Astrocyte (in vitro differentiated cells and primary cell): ENCODE measurements around the gene IQCK. TPM values are rescaled to one million over a fixed set of nuclear protein-coding genes. Genes with fewer than 3 reads are reported as not detected.

ENCODE experiments used
- DNase-seq: peaks from one replicate; pipeline ENCODE4 v3.0.0-alpha.2; 2010; ENCODE audit warnings: low read depth
- FAIRE-seq: peaks from 2 replicates; lab custom pipeline; 2011; peaks lifted over from hg19 to GRCh38; lab: Jason Lieb, UNC
- H2AFZ ChIP-seq: 2 replicates; pipeline ENCODE4 v1.6.0; 2012; ENCODE audit warnings: low read depth, low read length, inconsistent platforms
- H3K27ac ChIP-seq: 2 replicates; pipeline ENCODE4 v1.5.1; 2011; ENCODE audit warnings: low read depth, low read length, inconsistent platforms
- H3K27me3 ChIP-seq: 2 replicates; pipeline ENCODE4 v1.6.0; 2011; ENCODE audit warnings: low read length, inconsistent platforms; ENCODE audit not compliant: insufficient read depth
- H3K36me3 ChIP-seq: 2 replicates; pipeline ENCODE4 v1.5.1; 2011; ENCODE audit warnings: low read length, inconsistent platforms; ENCODE audit not compliant: insufficient read depth
- H3K4me1 ChIP-seq: 2 replicates; pipeline ENCODE4 v1.5.1; 2011; ENCODE audit warnings: low read length, inconsistent platforms; ENCODE audit not compliant: insufficient read depth
- H3K4me2 ChIP-seq: 2 replicates; pipeline ENCODE4 v1.6.0; 2012; ENCODE audit warnings: low read length, inconsistent platforms
- H3K4me3 ChIP-seq: 2 replicates; pipeline ENCODE4 v1.5.1; 2011; ENCODE audit warnings: low read depth, mild to moderate bottlenecking, low read length, inconsistent platforms; ENCODE audit not compliant: insufficient read depth
- H3K79me2 ChIP-seq: 2 replicates; pipeline ENCODE4 v1.6.0; 2012; ENCODE audit warnings: mild to moderate bottlenecking, low read length, inconsistent platforms; ENCODE audit not compliant: insufficient read depth
- H3K9ac ChIP-seq: 2 replicates; pipeline ENCODE4 v1.6.0; 2012; ENCODE audit warnings: mild to moderate bottlenecking, low read length, inconsistent platforms
- H3K9me3 ChIP-seq: 2 replicates; pipeline ENCODE4 v1.5.1; 2012; ENCODE audit warnings: low read depth, mild to moderate bottlenecking, low read length, inconsistent platforms; ENCODE audit not compliant: insufficient read depth
- H4K20me1 ChIP-seq: 2 replicates; pipeline ENCODE4 v1.6.0; 2012; ENCODE audit warnings: low read length, inconsistent platforms; ENCODE audit not compliant: insufficient read depth
- H3K27ac Mint-ChIP-seq: one replicate; pipeline ENCODE4 v1.8.0; 2021; ENCODE audit warnings: mild to moderate bottlenecking, mixed read lengths; ENCODE audit not compliant: unreplicated experiment
- H3K27me3 Mint-ChIP-seq: one replicate; pipeline ENCODE4 v1.8.0; 2021; ENCODE audit warnings: low read depth, mixed read lengths; ENCODE audit not compliant: unreplicated experiment
- H3K36me3 Mint-ChIP-seq: one replicate; pipeline ENCODE4 v1.8.0; 2021; ENCODE audit warnings: low read depth, mixed read lengths; ENCODE audit not compliant: unreplicated experiment
- H3K4me1 Mint-ChIP-seq: one replicate; pipeline ENCODE4 v1.8.0; 2021; ENCODE audit warnings: low read depth, mixed read lengths; ENCODE audit not compliant: unreplicated experiment
- H3K4me3 Mint-ChIP-seq: one replicate; pipeline ENCODE4 v1.8.0; 2021; ENCODE audit warnings: mild to moderate bottlenecking, moderate library complexity, mixed read lengths; ENCODE audit not compliant: unreplicated experiment
- H3K9me3 Mint-ChIP-seq: one replicate; pipeline ENCODE4 v1.8.0; 2021; ENCODE audit warnings: mild to moderate bottlenecking, mixed read lengths; ENCODE audit not compliant: unreplicated experiment
- EZH2 ChIP-seq: IDR thresholded peaks from 2 replicates; pipeline ENCODE4 v1.6.1; 2012; ENCODE audit warnings: mild to moderate bottlenecking, low read length, inconsistent platforms; ENCODE audit not compliant: insufficient read depth
- total RNA-seq: library from RNA; stranded (reverse); gene quantifications from 2 replicates; pipeline ENCODE4 v1.2.1, GENCODE V29; 2021
- TF ChIP-seq, protein P1 (sequence below): IDR thresholded peaks from 2 replicates; pipeline ENCODE4 v1.5.1; 2011; ENCODE audit warnings: low read depth, mild to moderate bottlenecking, inconsistent platforms, low read length, moderate library complexity; ENCODE audit not compliant: insufficient read depth

Gene IQCK
- total RNA-seq, 1 donor from 2014 or later, result 5.9 TPM

GRCh38 chr16:19767497-19767896 is 49.4 kb downstream of the IQCK start:
- peaks cover 2% of the 10 kb centered on the region for H3K9me3 ChIP-seq
- Mint-ChIP-seq H3K27ac (no peak overlapping the region), H3K36me3 (peaks cover 10% of the 10 kb centered on the region), H3K9me3 (peaks cover 9% of the 10 kb centered on the region), H3K4me1 (no peaks in the 10 kb centered on the region), H3K27me3 (no peaks in the 10 kb centered on the region), H3K4me3 (no peak overlapping the region)
- no peaks in the 10 kb centered on the region for H3K36me3 ChIP-seq
- H4K20me1 ChIP-seq, result no peaks in the 10 kb centered on the region
- no peaks in the 10 kb centered on the region for H3K4me1 ChIP-seq
- TF ChIP-seq EZH2, result no peak
- TF ChIP-seq, protein P1, sequence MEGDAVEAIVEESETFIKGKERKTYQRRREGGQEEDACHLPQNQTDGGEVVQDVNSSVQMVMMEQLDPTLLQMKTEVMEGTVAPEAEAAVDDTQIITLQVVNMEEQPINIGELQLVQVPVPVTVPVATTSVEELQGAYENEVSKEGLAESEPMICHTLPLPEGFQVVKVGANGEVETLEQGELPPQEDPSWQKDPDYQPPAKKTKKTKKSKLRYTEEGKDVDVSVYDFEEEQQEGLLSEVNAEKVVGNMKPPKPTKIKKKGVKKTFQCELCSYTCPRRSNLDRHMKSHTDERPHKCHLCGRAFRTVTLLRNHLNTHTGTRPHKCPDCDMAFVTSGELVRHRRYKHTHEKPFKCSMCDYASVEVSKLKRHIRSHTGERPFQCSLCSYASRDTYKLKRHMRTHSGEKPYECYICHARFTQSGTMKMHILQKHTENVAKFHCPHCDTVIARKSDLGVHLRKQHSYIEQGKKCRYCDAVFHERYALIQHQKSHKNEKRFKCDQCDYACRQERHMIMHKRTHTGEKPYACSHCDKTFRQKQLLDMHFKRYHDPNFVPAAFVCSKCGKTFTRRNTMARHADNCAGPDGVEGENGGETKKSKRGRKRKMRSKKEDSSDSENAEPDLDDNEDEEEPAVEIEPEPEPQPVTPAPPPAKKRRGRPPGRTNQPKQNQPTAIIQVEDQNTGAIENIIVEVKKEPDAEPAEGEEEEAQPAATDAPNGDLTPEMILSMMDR, result no peak
- no peaks in the 10 kb centered on the region for H3K79me2 ChIP-seq
- no peaks in the 10 kb centered on the region for H3K27me3 ChIP-seq
- H3K9ac ChIP-seq, result no peak overlapping the region
- no peak overlapping the region for H2AFZ ChIP-seq
- DNase-seq (no peak), FAIRE-seq (no peak)
- no peak overlapping the region for H3K27ac ChIP-seq
- H3K4me3 ChIP-seq, result no peak overlapping the region
- H3K4me2 ChIP-seq, result no peak overlapping the region

DNA sequence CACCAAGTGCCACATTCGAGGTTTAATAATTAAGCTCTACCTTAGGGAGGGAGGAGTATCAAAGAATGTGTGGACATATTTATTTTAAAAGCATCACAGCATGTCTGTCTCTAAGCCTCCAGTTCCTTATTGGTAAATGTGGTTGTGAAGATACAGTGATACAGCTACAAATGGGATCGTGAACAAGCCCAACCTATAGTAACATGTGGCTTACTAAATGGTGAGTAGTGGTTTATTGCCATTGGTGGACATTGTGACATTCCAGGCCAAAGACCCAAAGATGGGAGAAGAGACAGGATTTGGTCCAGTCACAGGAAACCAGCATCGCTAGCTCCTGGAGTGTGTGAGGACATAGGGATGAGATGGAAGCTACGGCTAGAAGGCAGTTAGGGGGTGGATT is 51.2 kb downstream of the IQCK start:
- H3K4me3 ChIP-seq, result no peak overlapping the region
- H3K36me3 Mint-ChIP-seq, result peaks cover 10% of the 10 kb centered on the region
- H3K9me3 Mint-ChIP-seq, result peaks cover 9% of the 10 kb centered on the region
- no peak for TF ChIP-seq EZH2
- TF ChIP-seq, protein P1, result no peak
- H3K4me1 Mint-ChIP-seq, result no peaks in the 10 kb centered on the region
- no peaks in the 10 kb centered on the region for H3K27me3 Mint-ChIP-seq
- H3K27ac Mint-ChIP-seq, result no peak overlapping the region
- no peaks in the 10 kb centered on the region for H3K27me3 ChIP-seq
- DNase-seq, result no peak
- H3K27ac ChIP-seq, result no peak overlapping the region
- no peaks in the 10 kb centered on the region for H3K4me1 ChIP-seq
- no peak overlapping the region for H2AFZ ChIP-seq
- no peaks in the 10 kb centered on the region for H3K79me2 ChIP-seq
- H3K36me3 ChIP-seq, result no peaks in the 10 kb centered on the region
- FAIRE-seq, result no peak
- no peak overlapping the region for H3K9ac ChIP-seq
- H3K9me3 ChIP-seq, result peaks cover 2% of the 10 kb centered on the region
- H4K20me1 ChIP-seq, result no peaks in the 10 kb centered on the region
- H3K4me2 ChIP-seq, result no peak overlapping the region
- no peak overlapping the region for H3K4me3 Mint-ChIP-seq

- Histone ChIP-seq H3K36me3 (no peaks in the 10 kb centered on the region), H4K20me1 (no peaks in the 10 kb centered on the region), H3K27ac (no peak overlapping the region), H3K4me2 (no peak overlapping the region), H3K27me3 (no peaks in the 10 kb centered on the region), H2AFZ (no peak overlapping the region), H3K9me3 (peaks cover 2% of the 10 kb centered on the region), H3K79me2 (no peaks in the 10 kb centered on the region), H3K9ac (no peak overlapping the region), H3K4me3 (no peak overlapping the region), H3K4me1 (no peaks in the 10 kb centered on the region)
- Mint-ChIP-seq H3K4me3 (no peak overlapping the region), H3K36me3 (peaks cover 10% of the 10 kb centered on the region), H3K27ac (no peak overlapping the region), H3K4me1 (no peaks in the 10 kb centered on the region), H3K27me3 (no peaks in the 10 kb centered on the region), H3K9me3 (peaks cover 9% of the 10 kb centered on the region)
- DNase-seq (no peak), FAIRE-seq (no peak)
- TF ChIP-seq, protein P1, result no peak
- no peak for TF ChIP-seq EZH2
Observed at GRCh38 chr16:19771040-19771439, 53.0 kb downstream of the IQCK start.
